Endodermal cell (in vitro differentiated cells): ENCODE data around the gene C7orf57. TPM values are rescaled to one million over a fixed set of nuclear protein-coding genes. Genes with fewer than 3 reads are reported as not detected.

Source experiments
- DNase-seq: peaks from one replicate; pipeline ENCODE4 v3.0.0-alpha.2; 2017
- H3K27ac ChIP-seq: 2 replicates; pipeline ENCODE4 v1.5.1; 2013; ENCODE audit warnings: mild to moderate bottlenecking, low read depth, low read length, moderate library complexity
- H3K27me3 ChIP-seq: 2 replicates; pipeline ENCODE4 v1.6.1; 2013; ENCODE audit warnings: mild to moderate bottlenecking, low read length, moderate library complexity; ENCODE audit not compliant: insufficient read depth, control insufficient read depth, poor library complexity, severe bottlenecking
- H3K36me3 ChIP-seq: 2 replicates; pipeline ENCODE4 v1.7.0; 2013; ENCODE audit warnings: mild to moderate bottlenecking, low read length, moderate library complexity; ENCODE audit not compliant: control insufficient read depth, insufficient read depth
- H3K4me1 ChIP-seq: one replicate; pipeline ENCODE4 v1.7.0; 2013; ENCODE audit warnings: low read length; ENCODE audit not compliant: control insufficient read depth, insufficient read depth
- H3K4me3 ChIP-seq: 2 replicates; pipeline ENCODE4 v1.5.1; 2013; ENCODE audit warnings: mild to moderate bottlenecking, low read length, moderate library complexity
- H3K9ac ChIP-seq: 2 replicates; pipeline ENCODE4 v1.6.1; 2013; ENCODE audit warnings: mild to moderate bottlenecking, low read length, moderate library complexity; ENCODE audit not compliant: poor library complexity, severe bottlenecking; ENCODE audit errors: extremely low read depth
- H3K9me3 ChIP-seq: 2 replicates; pipeline ENCODE4 v1.6.1; 2013; ENCODE audit warnings: mild to moderate bottlenecking, low read length, moderate library complexity; ENCODE audit not compliant: control insufficient read depth
- H3K27ac Mint-ChIP-seq: 2 replicates; pipeline ENCODE4 v1.8.0; 2020; ENCODE audit warnings: mixed read lengths
- H3K27me3 Mint-ChIP-seq: 2 replicates; pipeline ENCODE4 v1.8.0; 2021; ENCODE audit warnings: mild to moderate bottlenecking, mixed read lengths; ENCODE audit not compliant: insufficient read depth
- H3K36me3 Mint-ChIP-seq: 2 replicates; pipeline ENCODE4 v1.8.0; 2020; ENCODE audit warnings: low read depth, mixed read lengths
- H3K4me1 Mint-ChIP-seq: 2 replicates; pipeline ENCODE4 v1.8.0; 2020; ENCODE audit warnings: mixed read lengths
- H3K4me3 Mint-ChIP-seq: 2 replicates; pipeline ENCODE4 v1.8.0; 2020; ENCODE audit warnings: mild to moderate bottlenecking, moderate library complexity, mixed read lengths
- H3K9me3 Mint-ChIP-seq: 2 replicates; pipeline ENCODE4 v1.8.0; 2020; ENCODE audit warnings: mild to moderate bottlenecking, mixed read lengths
- WGBS, 2 experiments: methylation state at CpG; one replicate each; pipeline versions ENCODE4 v1.1.5 to v1.1.7; 2013; ENCODE audit warnings: missing lambda C conversion rate in 2 of 2, mixed read lengths in 1 of 2; ENCODE audit not compliant: insufficient coverage in 1 of 2, insufficient read length in 1 of 2; 5-methylcytosine and 5-hydroxymethylcytosine counted together
- total RNA-seq, 2 donors: library from RNA; stranded (reverse); fragmentation: NEBNext Ultra II Directional in 1 of 2; extraction: Animal tissue kit (Norgen Biotek cat#: 25700) in 1 of 2; gene quantifications; 2 replicates in 1 of 2; 3 replicates in 1 of 2; pipeline ENCODE4 v1.2.1, GENCODE V29; 2021
- TF ChIP-seq, protein P1 (sequence below): fragments of 200-600 bp; sonication (generic); conservative IDR thresholded peaks from 2 replicates; pipeline ENCODE4 v1.5.0; 2021; ENCODE audit warnings: antibody characterized with exemption, mild to moderate bottlenecking

The C7orf57 gene
- total RNA-seq, 2 donors from 2014 or later: 0.57 TPM; not detected in 1

- Mint-ChIP-seq H3K27ac (no peak overlapping the region), H3K36me3 (peaks cover 54% of the 10 kb centered on the region), H3K27me3 (no peaks in the 10 kb centered on the region), H3K4me3 (no peak overlapping the region), H3K4me1 (peaks cover 11% of the 10 kb centered on the region), H3K9me3 (peaks cover 4% of the 10 kb centered on the region)
- H3K27ac ChIP-seq: no peak overlapping the region
- DNase-seq: no peak
- peaks cover 62% of the 10 kb centered on the region for H3K36me3 ChIP-seq
- no peaks in the 10 kb centered on the region for H3K4me1 ChIP-seq
- no peak overlapping the region for H3K9ac ChIP-seq
- no peaks in the 10 kb centered on the region for H3K27me3 ChIP-seq
- no peak overlapping the region for H3K4me3 ChIP-seq
- no peaks in the 10 kb centered on the region for H3K9me3 ChIP-seq
- 92% methylated on average over 17 to 18 of the region's 18 CpGs for WGBS, 2 experiments
- TF ChIP-seq, protein P1, sequence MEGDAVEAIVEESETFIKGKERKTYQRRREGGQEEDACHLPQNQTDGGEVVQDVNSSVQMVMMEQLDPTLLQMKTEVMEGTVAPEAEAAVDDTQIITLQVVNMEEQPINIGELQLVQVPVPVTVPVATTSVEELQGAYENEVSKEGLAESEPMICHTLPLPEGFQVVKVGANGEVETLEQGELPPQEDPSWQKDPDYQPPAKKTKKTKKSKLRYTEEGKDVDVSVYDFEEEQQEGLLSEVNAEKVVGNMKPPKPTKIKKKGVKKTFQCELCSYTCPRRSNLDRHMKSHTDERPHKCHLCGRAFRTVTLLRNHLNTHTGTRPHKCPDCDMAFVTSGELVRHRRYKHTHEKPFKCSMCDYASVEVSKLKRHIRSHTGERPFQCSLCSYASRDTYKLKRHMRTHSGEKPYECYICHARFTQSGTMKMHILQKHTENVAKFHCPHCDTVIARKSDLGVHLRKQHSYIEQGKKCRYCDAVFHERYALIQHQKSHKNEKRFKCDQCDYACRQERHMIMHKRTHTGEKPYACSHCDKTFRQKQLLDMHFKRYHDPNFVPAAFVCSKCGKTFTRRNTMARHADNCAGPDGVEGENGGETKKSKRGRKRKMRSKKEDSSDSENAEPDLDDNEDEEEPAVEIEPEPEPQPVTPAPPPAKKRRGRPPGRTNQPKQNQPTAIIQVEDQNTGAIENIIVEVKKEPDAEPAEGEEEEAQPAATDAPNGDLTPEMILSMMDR: no peak
Observed at GRCh38 chr7:48107926-48108472, 72.7 kb downstream of the C7orf57 start.

DNA sequence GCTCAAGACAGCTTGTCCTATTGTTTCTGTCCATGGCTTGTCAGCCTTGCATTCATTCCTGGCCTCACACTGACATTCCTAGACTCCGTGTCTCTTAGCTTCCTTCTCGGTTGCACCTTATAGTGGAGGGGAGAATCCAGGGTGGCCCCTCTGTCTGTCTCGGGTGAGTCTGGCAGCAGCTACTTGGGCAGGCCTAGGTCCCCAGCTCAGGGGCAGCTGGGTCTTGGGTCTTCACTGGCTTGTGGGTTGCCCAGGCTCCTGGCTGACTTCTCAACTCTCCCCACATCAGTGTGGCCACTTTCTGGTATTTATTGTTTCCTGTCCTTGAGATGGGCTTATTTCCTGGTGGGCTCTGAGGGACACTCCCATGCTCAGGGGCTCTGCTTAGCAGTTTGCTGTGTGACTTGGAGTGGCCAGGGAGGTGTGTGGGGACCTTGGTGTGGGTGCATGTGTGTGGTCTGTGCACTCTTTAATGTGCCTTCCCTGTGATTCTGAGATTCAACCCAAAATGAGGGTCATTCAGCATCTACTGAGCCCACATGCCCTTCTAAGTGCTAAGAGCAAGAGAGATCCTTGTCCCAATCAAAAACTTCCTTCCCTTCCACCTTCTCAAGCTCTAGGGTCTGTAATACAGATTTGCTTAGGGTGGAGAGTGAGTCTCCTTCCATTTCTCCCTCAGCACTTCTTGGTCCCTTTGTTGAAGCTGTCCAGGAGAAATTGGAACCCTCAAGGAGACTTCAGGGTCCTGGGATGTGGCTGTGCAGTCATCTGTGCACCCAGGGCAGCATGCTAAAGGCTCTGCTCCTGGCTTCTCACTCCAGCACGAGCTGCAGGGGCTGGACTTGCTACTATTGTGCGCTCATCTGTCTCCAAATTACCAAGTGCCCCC is 73.9 kb downstream of the C7orf57 start:
- H3K36me3 ChIP-seq: peaks cover 50% of the 10 kb centered on the region
- no peak overlapping the region for H3K4me3 ChIP-seq
- Mint-ChIP-seq H3K27me3 (no peaks in the 10 kb centered on the region), H3K9me3 (no peaks in the 10 kb centered on the region), H3K4me3 (no peak overlapping the region), H3K36me3 (peaks cover 42% of the 10 kb centered on the region), H3K27ac (no peak overlapping the region), H3K4me1 (peaks cover 11% of the 10 kb centered on the region)
- TF ChIP-seq, protein P1: no peak
- no peak for DNase-seq
- 88 to 92% methylated on average over 2 to 5 of the region's 5 CpGs for WGBS, 2 experiments
- H3K9ac ChIP-seq: no peak overlapping the region
- H3K9me3 ChIP-seq: no peaks in the 10 kb centered on the region
- H3K27ac ChIP-seq: no peak overlapping the region
- no peaks in the 10 kb centered on the region for H3K27me3 ChIP-seq
- no peaks in the 10 kb centered on the region for H3K4me1 ChIP-seq

- TF ChIP-seq, protein P1: peak; percentile 99
- Histone ChIP-seq H3K4me3 (no peak overlapping the region), H3K36me3 (peaks cover 42% of the 10 kb centered on the region), H3K9ac (no peak overlapping the region), H3K27me3 (no peaks in the 10 kb centered on the region), H3K4me1 (no peaks in the 10 kb centered on the region), H3K9me3 (no peaks in the 10 kb centered on the region), H3K27ac (no peak overlapping the region)
- peak; percentile 96 for DNase-seq
- H3K27ac Mint-ChIP-seq: no peak overlapping the region
- peaks cover 3% of the 10 kb centered on the region for H3K27me3 Mint-ChIP-seq
- WGBS, 2 experiments: 37 to 38% methylated on average over 4 to 9 of the region's 9 CpGs
- H3K9me3 Mint-ChIP-seq: no peaks in the 10 kb centered on the region
- H3K4me1 Mint-ChIP-seq: peaks cover 11% of the 10 kb centered on the region
- peaks cover 33% of the 10 kb centered on the region for H3K36me3 Mint-ChIP-seq
- H3K4me3 Mint-ChIP-seq: no peak overlapping the region
Observed at GRCh38 chr7:48109848-48110663, 74.7 kb downstream of the C7orf57 start.
